ENCODE results near the gene DDX49.

DDX49 gene

DNA sequence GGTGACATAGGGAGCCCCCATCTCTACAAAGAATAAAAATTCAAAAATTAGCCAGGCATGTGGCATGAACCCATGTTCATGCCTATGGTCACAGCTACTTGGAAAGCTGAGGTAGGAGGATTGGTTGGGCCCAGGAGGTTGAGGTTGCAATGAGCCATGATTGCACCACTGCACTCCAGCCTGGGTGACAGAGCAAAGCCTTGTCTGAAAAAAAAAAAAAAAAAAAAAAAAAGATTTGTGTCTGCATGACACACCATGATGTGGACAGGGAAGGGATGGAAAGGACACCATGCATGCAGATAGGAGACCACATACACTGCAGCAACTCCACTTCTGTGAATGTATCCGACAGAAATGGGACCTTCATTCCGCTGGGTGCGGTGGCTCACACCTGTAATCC, 55.5 kb downstream of the DDX49 start:
- DNase-seq (ENCODE audit: low read depth) = peak; percentile 3

DNA sequence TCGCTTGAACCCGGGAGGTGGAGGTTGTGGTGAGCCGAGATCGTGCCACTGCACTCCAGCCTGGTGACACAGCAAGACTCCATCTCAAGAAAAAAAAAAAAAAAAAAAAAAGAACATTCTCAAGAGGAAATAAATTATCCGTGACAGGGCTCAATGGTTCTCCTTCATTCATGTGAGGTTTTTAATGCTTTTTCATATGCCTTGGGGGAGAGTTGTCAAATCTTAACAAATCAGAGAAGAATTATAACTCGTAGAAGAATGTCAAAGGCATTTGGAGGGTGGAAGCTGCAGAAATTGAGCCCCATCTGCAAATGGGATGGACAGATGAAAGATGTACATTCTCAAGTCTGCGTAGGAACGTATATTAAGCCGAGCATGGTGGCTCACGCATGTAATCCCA, 56.4 kb downstream of the DDX49 start:
- no peak for DNase-seq (ENCODE audit: low read depth)

Measured in GM04504 (cell line).